Effector memory CD4-positive, alpha-beta T cell (primary cell): ENCODE results near the gene STARD5.

Experiments used
- DNase-seq, 3 donors: peaks; one replicate each; pipeline ENCODE4 v3.0.0-alpha.2; 2020
- H3K27ac ChIP-seq: 2 replicates; pipeline ENCODE4 v1.7.0; 2013; ENCODE audit warnings: mild to moderate bottlenecking, low read length, moderate library complexity; ENCODE audit not compliant: insufficient read depth, poor library complexity, severe bottlenecking
- H3K27me3 ChIP-seq: replicated peaks from 2 replicates; pipeline ENCODE4 v1.7.0; 2013; ENCODE audit warnings: mild to moderate bottlenecking, low read length; ENCODE audit not compliant: insufficient read depth, control insufficient read depth, poor library complexity, severe bottlenecking
- H3K36me3 ChIP-seq: 2 replicates; pipeline ENCODE4 v1.7.0; 2013; ENCODE audit warnings: mild to moderate bottlenecking, low read length, moderate library complexity; ENCODE audit not compliant: control insufficient read depth, insufficient read depth
- H3K4me1 ChIP-seq: 2 replicates; pipeline ENCODE4 v1.7.0; 2013; ENCODE audit warnings: low read length, mild to moderate bottlenecking; ENCODE audit not compliant: control insufficient read depth, insufficient read depth, poor library complexity, severe bottlenecking
- H3K4me3 ChIP-seq: 2 replicates; pipeline ENCODE4 v1.7.0; 2013; ENCODE audit warnings: low read length, low read depth, mild to moderate bottlenecking; ENCODE audit not compliant: insufficient read depth, poor library complexity, severe bottlenecking
- H3K9me3 ChIP-seq: 2 replicates; pipeline ENCODE4 v1.7.0; 2013; ENCODE audit warnings: mild to moderate bottlenecking, low read length, moderate library complexity; ENCODE audit not compliant: control insufficient read depth

The STARD5 gene

DNA sequence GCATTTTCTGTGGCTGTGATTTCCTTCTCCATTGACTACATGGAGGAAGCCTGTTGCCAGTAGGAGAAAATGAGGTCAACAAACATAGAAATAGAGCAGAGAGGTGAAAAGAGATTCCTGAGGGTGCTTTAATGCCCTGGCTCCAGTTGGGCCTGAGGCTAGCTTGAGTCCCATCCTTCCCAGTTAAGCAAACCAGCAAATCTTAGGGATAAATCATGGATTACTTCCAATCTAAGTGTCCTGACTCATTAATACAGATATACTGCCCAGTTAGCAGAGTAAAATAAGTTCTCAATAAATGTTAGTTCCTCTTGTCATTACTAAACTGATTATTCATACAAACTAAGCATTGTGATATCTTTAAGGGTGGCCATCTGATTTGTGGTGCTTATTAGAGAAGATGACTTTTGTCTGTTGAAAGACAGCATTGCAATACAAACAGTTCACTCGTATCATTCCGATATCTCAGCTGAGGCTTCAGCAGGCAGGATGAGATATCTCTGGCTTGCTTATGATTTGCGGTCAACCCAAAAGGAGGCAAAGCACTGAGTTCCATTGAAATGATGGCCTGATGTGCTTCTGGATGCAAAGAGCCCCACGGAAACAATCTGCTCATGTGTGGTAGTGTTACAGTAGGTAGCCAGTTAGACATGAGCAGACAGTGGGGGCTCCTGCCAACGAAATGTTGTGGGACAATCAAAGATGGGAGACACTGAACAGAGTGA, 6.6 kb upstream of the STARD5 start:
- no peaks in the 10 kb centered on the region for H3K36me3 ChIP-seq
- H3K9me3 ChIP-seq = no peaks in the 10 kb centered on the region
- no peak overlapping the region for H3K4me3 ChIP-seq
- H3K27me3 ChIP-seq = no peaks in the 10 kb centered on the region
- H3K27ac ChIP-seq = no peak overlapping the region
- H3K4me1 ChIP-seq = no peaks in the 10 kb centered on the region
- DNase-seq = no peak

GRCh38 chr15:81329446-81329845, 5.5 kb upstream of the STARD5 start:
- Histone ChIP-seq H3K27ac (no peak overlapping the region), H3K9me3 (no peaks in the 10 kb centered on the region), H3K4me1 (no peaks in the 10 kb centered on the region), H3K36me3 (no peaks in the 10 kb centered on the region), H3K4me3 (no peak overlapping the region), H3K27me3 (no peaks in the 10 kb centered on the region)
- DNase-seq = no peak

- Histone ChIP-seq H3K27ac (no peak overlapping the region), H3K36me3 (no peaks in the 10 kb centered on the region), H3K4me1 (no peaks in the 10 kb centered on the region), H3K27me3 (no peaks in the 10 kb centered on the region), H3K9me3 (no peaks in the 10 kb centered on the region), H3K4me3 (no peak overlapping the region)
- DNase-seq = no peak
These were observed 3.6 kb upstream of the STARD5 start for GRCh38 chr15:81327516-81327915.

DNA sequence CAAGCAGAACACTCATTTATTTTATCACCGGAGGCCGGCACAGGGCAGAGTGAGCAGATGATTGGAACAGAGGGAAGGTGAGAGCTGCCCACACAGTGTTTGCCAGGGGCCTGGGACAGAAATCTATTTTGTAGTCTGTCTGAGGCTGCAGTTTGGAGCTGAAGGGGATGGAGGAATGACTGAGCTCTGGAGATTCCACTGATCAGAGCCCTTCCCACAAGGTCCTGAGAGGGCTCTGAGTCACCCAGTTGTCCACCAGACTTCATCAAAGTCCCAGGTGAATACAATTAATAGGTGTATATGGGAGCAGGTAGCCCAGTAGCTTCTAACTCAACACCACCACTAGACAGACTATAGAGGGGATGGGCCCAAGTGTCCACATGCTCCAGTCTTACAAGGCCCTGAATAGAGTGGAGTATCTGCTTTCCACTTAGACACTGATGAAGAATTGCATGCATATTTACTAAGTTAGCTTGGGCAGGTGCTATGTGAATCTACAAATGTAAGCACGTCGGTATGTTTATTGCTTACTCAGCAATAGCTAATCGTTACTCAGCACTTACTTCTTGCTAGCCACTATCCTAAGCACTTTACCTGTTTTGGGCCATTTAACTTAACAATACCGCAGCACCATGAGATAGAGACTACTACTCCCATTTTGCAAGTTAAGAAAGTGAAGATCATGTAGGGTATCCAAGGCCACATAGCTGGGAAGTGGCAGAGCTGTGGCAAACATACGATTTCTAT, 2.7 kb upstream of the STARD5 start:
- Histone ChIP-seq H3K4me1 (no peaks in the 10 kb centered on the region), H3K36me3 (no peaks in the 10 kb centered on the region), H3K27me3 (no peaks in the 10 kb centered on the region), H3K4me3 (no peak overlapping the region), H3K9me3 (no peaks in the 10 kb centered on the region), H3K27ac (no peak overlapping the region)
- no peak for DNase-seq

GRCh38 chr15:81323559-81323943, 390 bp downstream of the STARD5 start:
- H3K4me1 ChIP-seq = no peaks in the 10 kb centered on the region
- H3K27ac ChIP-seq = peak overlapping the region; percentile 56
- H3K36me3 ChIP-seq = no peaks in the 10 kb centered on the region
- H3K9me3 ChIP-seq = no peaks in the 10 kb centered on the region
- H3K27me3 ChIP-seq = no peaks in the 10 kb centered on the region
- H3K4me3 ChIP-seq = peak overlapping the region; percentile 74
- DNase-seq = no peak

- H3K36me3 ChIP-seq = peaks cover 3% of the 10 kb centered on the region
- DNase-seq = no peak
- no peak overlapping the region for H3K27ac ChIP-seq
- H3K4me3 ChIP-seq = no peak overlapping the region
- H3K4me1 ChIP-seq = no peaks in the 10 kb centered on the region
- no peaks in the 10 kb centered on the region for H3K9me3 ChIP-seq
- H3K27me3 ChIP-seq = no peaks in the 10 kb centered on the region
These were observed 1.2 kb downstream of the STARD5 start for GRCh38 chr15:81322676-81323253.

GRCh38 chr15:81321667-81322066, 2.3 kb downstream of the STARD5 start:
- Histone ChIP-seq H3K36me3 (peaks cover 9% of the 10 kb centered on the region), H3K4me1 (no peaks in the 10 kb centered on the region), H3K27ac (no peak overlapping the region), H3K9me3 (no peaks in the 10 kb centered on the region), H3K4me3 (no peak overlapping the region), H3K27me3 (no peaks in the 10 kb centered on the region)
- DNase-seq = no peak

GRCh38 chr15:81317642-81318017, 6.3 kb downstream of the STARD5 start:
- peaks cover 7% of the 10 kb centered on the region for H3K4me1 ChIP-seq
- H3K36me3 ChIP-seq = peaks cover 9% of the 10 kb centered on the region
- no peaks in the 10 kb centered on the region for H3K9me3 ChIP-seq
- no peak overlapping the region for H3K4me3 ChIP-seq
- no peaks in the 10 kb centered on the region for H3K27me3 ChIP-seq
- no peak for DNase-seq
- H3K27ac ChIP-seq = no peak overlapping the region

- peaks cover 7% of the 10 kb centered on the region for H3K4me1 ChIP-seq
- H3K36me3 ChIP-seq = peaks cover 9% of the 10 kb centered on the region
- H3K27ac ChIP-seq = no peak overlapping the region
These were observed 7.7 kb downstream of the STARD5 start for GRCh38 chr15:81316267-81316666.

More at GRCh38 chr15:81316267-81316666, 7.7 kb downstream of the STARD5 start:
- H3K9me3 ChIP-seq = no peaks in the 10 kb centered on the region
- H3K27me3 ChIP-seq = no peaks in the 10 kb centered on the region
- DNase-seq = no peak
- H3K4me3 ChIP-seq = no peak overlapping the region
